ENCODE data around the gene NEMP1. TPM values are rescaled to one million over a fixed set of nuclear protein-coding genes. Genes with fewer than 3 reads are reported as not detected.
A peak's percentile ranks its signal among the peaks of the same experiment; 100 is the strongest.

Gene NEMP1
- total and polyA plus RNA-seq, 2 of the 13 experiments (the other 11 are each of a cell fraction or from before 2014, with no cell fraction given) = 11.4 to 12.9 TPM

DNA sequence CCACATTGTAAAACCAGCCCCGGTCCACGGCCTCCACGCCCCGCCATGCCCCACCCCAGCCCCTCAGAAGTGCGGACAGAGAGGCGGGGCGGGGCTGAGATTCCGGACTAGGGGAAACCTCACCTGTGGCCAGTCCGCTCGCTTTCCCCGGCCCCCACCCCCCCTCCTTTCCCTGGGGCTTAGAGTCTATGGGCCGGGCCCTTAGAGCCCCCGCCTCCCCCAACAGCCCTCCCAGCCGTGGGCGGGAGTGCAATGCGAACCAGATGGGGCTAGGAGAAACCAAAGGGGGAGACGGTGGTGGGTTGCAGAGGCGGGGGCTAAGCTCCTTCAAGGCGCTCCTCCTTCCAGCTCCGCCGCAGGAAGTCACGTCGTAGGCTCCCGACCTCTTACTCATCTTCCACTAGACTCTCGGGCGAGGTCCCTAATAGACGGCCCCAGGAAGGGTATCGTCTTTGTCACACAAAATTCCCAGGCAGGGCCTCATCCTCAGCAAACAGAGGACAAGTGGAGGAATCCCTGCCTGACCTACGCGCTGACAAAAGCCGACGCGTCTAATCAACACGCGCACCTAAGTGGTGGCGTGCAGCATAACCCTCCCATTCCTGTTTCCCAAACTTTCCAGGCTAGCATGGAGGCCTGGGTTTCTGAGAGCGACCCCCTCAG lies 9.2 kb upstream of the NEMP1 start (continued):
- TF ChIP-seq, protein P1, sequence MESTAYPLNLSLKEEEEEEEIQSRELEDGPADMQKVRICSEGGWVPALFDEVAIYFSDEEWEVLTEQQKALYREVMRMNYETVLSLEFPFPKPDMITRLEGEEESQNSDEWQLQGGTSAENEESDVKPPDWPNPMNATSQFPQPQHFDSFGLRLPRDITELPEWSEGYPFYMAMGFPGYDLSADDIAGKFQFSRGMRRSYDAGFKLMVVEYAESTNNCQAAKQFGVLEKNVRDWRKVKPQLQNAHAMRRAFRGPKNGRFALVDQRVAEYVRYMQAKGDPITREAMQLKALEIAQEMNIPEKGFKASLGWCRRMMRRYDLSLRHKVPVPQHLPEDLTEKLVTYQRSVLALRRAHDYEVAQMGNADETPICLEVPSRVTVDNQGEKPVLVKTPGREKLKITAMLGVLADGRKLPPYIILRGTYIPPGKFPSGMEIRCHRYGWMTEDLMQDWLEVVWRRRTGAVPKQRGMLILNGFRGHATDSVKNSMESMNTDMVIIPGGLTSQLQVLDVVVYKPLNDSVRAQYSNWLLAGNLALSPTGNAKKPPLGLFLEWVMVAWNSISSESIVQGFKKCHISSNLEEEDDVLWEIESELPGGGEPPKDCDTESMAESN (CRISPR knock-in tag; conservative IDR thresholded peaks at IDR 0.05) = no peak
- TF ChIP-seq AGO2 (optimal IDR thresholded peaks at IDR 0.05; ENCODE audit: low read depth, low read length) = peak; percentile 49
- TF ChIP-seq PCBP2 (optimal IDR thresholded peaks at IDR 0.05; ENCODE audit: low read depth, low read length, poor library complexity, severe bottlenecking) = no peak
- no peak for TF ChIP-seq TSC22D2 (CRISPR knock-in tag; IDR thresholded peaks at IDR 0.05; ENCODE audit: borderline replicate concordance)
- 0 out of 2 replicates have a peak, but pooled peaks have one; percentile 6 for TF ChIP-seq ZNF746 (CRISPR knock-in tag; IDR thresholded peaks at IDR 0.05)
- TF ChIP-seq GPN1 (CRISPR knock-in tag; IDR thresholded peaks at IDR 0.05; ENCODE audit: borderline replicate concordance) = no peak
- TF ChIP-seq ZIK1 (CRISPR knock-in tag; IDR thresholded peaks at IDR 0.05; ENCODE audit: borderline replicate concordance, low read depth) = no peak
- peak; percentile 5; the same call in 1 of the 2 replicates for TF ChIP-seq ZNF605 (CRISPR knock-in tag; IDR thresholded peaks at IDR 0.05)
- TF ChIP-seq ZNF317 (CRISPR knock-in tag; IDR thresholded peaks at IDR 0.05) = 0 out of 2 replicates have a peak, but pooled peaks have one; percentile 16
- no peak for TF ChIP-seq IKZF4 (CRISPR knock-in tag; IDR thresholded peaks at IDR 0.05; ENCODE audit: borderline replicate concordance, low read depth, not compliant biosample characterization)
- TF ChIP-seq ZBTB21 (CRISPR knock-in tag; IDR thresholded peaks at IDR 0.05) = no peak
- TF ChIP-seq MBD4 (IDR thresholded peaks at IDR 0.05; ENCODE audit: borderline replicate concordance, low read length) = no peak
- TF ChIP-seq RBM39 (IDR thresholded peaks at IDR 0.05; ENCODE audit: low read depth, low read length, poor library complexity, severe bottlenecking) = no peak
- TF ChIP-seq HNF4G (IDR thresholded peaks at IDR 0.05; ENCODE audit: borderline replicate concordance, low read depth, low read length) = no peak
- no peak for TF ChIP-seq HNF4G (CRISPR knock-in tag; IDR thresholded peaks at IDR 0.05; ENCODE audit: borderline replicate concordance, low read depth)
- TF ChIP-seq ZNF781 (CRISPR knock-in tag; IDR thresholded peaks at IDR 0.05; ENCODE audit: borderline replicate concordance, not compliant biosample characterization) = no peak
- TF ChIP-seq ZNF710 (CRISPR knock-in tag; IDR thresholded peaks at IDR 0.05; ENCODE audit: borderline replicate concordance) = 0 out of 2 replicates have a peak, but pooled peaks have one; percentile 14
- TF ChIP-seq POLR2G (IDR thresholded peaks at IDR 0.05; ENCODE audit: low read depth, low read length) = peak; percentile 72; the same call in 1 of the 2 replicates
- no peak for TF ChIP-seq SMYD3 (CRISPR knock-in tag; IDR thresholded peaks at IDR 0.05)
- 0 out of 2 replicates have a peak, but pooled peaks have one; percentile 43 for TF ChIP-seq ZKSCAN8 (CRISPR knock-in tag; IDR thresholded peaks at IDR 0.05; ENCODE audit: borderline replicate concordance)
- TF ChIP-seq MTA1 (CRISPR knock-in tag; IDR thresholded peaks at IDR 0.05; ENCODE audit: borderline replicate concordance) = 0 out of 2 replicates have a peak, but pooled peaks have one; percentile 74
- TF ChIP-seq IRF9 (CRISPR knock-in tag; IDR thresholded peaks at IDR 0.05; ENCODE audit: borderline replicate concordance) = no peak

Measured in HepG2 (cell line).